Fibroblast of lung (primary cell): ENCODE data around the gene FH. TPM values are rescaled to one million over a fixed set of nuclear protein-coding genes. Genes with fewer than 3 reads are reported as not detected.
A peak's percentile ranks its signal among the peaks of the same experiment; 100 is the strongest.

Experiments
- DNase-seq, 2 donors: peaks; one replicate each; pipeline versions ENCODE4 v3.0.0 to v3.0.0-alpha.2; 2010; ENCODE audit warnings: low read depth in 2 of 2
- H2AFZ ChIP-seq: 2 replicates; pipeline ENCODE4 v1.5.1; 2012; ENCODE audit warnings: low read length, control low read depth, inconsistent platforms
- H3K27ac ChIP-seq: 2 replicates; pipeline ENCODE4 v1.5.1; 2011; ENCODE audit warnings: low read length, control low read depth; ENCODE audit not compliant: insufficient read depth
- H3K27me3 ChIP-seq: 2 replicates; pipeline ENCODE4 v1.5.1; 2011; ENCODE audit warnings: mild to moderate bottlenecking, low read length; ENCODE audit not compliant: control insufficient read depth, insufficient read depth
- H3K36me3 ChIP-seq: 2 replicates; pipeline ENCODE4 v1.5.1; 2011; ENCODE audit warnings: low read length; ENCODE audit not compliant: control insufficient read depth, insufficient read depth
- H3K4me1 ChIP-seq: 2 replicates; pipeline ENCODE4 v1.5.1; 2011; ENCODE audit warnings: low read length; ENCODE audit not compliant: control insufficient read depth, insufficient read depth; ENCODE audit errors: extremely low read depth
- H3K4me2 ChIP-seq: 2 replicates; pipeline ENCODE4 v1.5.1; 2011; ENCODE audit warnings: low read length, control low read depth; ENCODE audit not compliant: insufficient read depth; ENCODE audit errors: extremely low read depth
- H3K4me3 ChIP-seq, 4 experiments: fragments of 200-600 bp in 1 of 4; sonication (generic) in 1 of 4; replicated peaks in 1 of 4; 2 replicates each; pipeline ENCODE4 v1.5.1; 2011 to 2016; ENCODE audit warnings: low read length in 4 of 4, low read depth in 3 of 4, mild to moderate bottlenecking in 3 of 4, control low read depth in 2 of 4, inconsistent platforms in 1 of 4, mixed read lengths in 1 of 4; ENCODE audit not compliant: insufficient read depth in 1 of 4; ENCODE audit errors: control extremely low read depth in 1 of 4
- H3K79me2 ChIP-seq: 2 replicates; pipeline ENCODE4 v1.5.1; 2012; ENCODE audit warnings: mild to moderate bottlenecking, low read length, inconsistent platforms; ENCODE audit not compliant: control insufficient read depth, insufficient read depth
- H3K9ac ChIP-seq: 2 replicates; pipeline ENCODE4 v1.5.1; 2011; ENCODE audit warnings: mild to moderate bottlenecking, low read length, control low read depth; ENCODE audit not compliant: insufficient read depth
- H3K9me3 ChIP-seq: 2 replicates; pipeline ENCODE4 v1.5.1; 2012; ENCODE audit warnings: low read depth, low read length; ENCODE audit not compliant: control insufficient read depth, insufficient read depth
- H4K20me1 ChIP-seq: 2 replicates; pipeline ENCODE4 v1.5.1; 2011; ENCODE audit warnings: low read length; ENCODE audit not compliant: control insufficient read depth, insufficient read depth; ENCODE audit errors: extremely low read depth
- EZH2 ChIP-seq: IDR thresholded peaks from 2 replicates; pipeline ENCODE4 v1.5.1; 2012; ENCODE audit warnings: low read length, control low read depth, mild to moderate bottlenecking; ENCODE audit errors: missing control alignments
- polyA plus RNA-seq, 2 donors: library from polyadenylated mRNA; depleted of rRNA in 1 of 2; stranded (reverse) in 1 of 2; unstranded in 1 of 2; fragments of >200 nt; gene quantifications; 2 replicates each; pipeline ENCODE4 v1.2.1, GENCODE V29; 2011 to 2012; ENCODE audit warnings: missing spikeins in 1 of 2
- total RNA-seq: library from RNA; depleted of rRNA; stranded (reverse); fragments of >200 nt; gene quantifications from 2 replicates; pipeline ENCODE4 v1.2.1, GENCODE V29; 2014
- TF ChIP-seq, protein P1 (sequence below), 2 donors: IDR thresholded peaks in 1 of 2; conservative IDR thresholded peaks in 1 of 2; 1 replicate in 1 of 2; 2 replicates in 1 of 2; pipeline ENCODE4 v1.5.1; 2011 to 2012; ENCODE audit warnings: low read length in 2 of 2, control low read depth in 1 of 2, inconsistent platforms in 1 of 2, low read depth in 1 of 2, mild to moderate bottlenecking in 1 of 2

FH gene
- total and polyA plus RNA-seq, 2 donors (not counting 1 experiment from before 2014, with no cell fraction given) = 118 TPM

DNA sequence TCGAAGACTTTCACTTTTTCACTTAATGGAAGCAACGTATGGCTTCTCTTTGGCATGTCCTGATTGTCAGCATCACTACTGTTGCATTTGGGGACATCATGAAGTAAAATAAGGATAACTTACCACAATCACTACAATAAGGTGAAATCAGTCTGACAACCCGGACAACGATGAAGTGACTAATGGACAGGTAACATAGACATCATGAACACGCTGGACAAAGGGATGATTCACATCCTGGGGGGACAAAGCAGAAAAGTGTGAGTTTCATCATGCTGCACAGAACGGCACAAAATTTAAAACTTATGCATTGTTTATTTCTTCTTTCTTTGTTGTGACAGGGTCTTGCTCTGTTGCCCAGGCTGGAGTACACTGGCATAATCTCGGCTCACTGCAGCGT, 53.9 kb downstream of the FH start:
- no peak for DNase-seq
- Histone ChIP-seq H3K9me3 (no peaks in the 10 kb centered on the region), H3K27me3 (no peaks in the 10 kb centered on the region), H2AFZ (no peak overlapping the region), H3K4me1 (peaks cover 2% of the 10 kb centered on the region), H3K4me3 (no peak overlapping the region), H4K20me1 (no peaks in the 10 kb centered on the region), H3K79me2 (no peaks in the 10 kb centered on the region), H3K36me3 (no peaks in the 10 kb centered on the region), H3K27ac (no peak overlapping the region), H3K9ac (no peak overlapping the region), H3K4me2 (no peak overlapping the region)
- TF ChIP-seq EZH2 = no peak
- TF ChIP-seq, protein P1, sequence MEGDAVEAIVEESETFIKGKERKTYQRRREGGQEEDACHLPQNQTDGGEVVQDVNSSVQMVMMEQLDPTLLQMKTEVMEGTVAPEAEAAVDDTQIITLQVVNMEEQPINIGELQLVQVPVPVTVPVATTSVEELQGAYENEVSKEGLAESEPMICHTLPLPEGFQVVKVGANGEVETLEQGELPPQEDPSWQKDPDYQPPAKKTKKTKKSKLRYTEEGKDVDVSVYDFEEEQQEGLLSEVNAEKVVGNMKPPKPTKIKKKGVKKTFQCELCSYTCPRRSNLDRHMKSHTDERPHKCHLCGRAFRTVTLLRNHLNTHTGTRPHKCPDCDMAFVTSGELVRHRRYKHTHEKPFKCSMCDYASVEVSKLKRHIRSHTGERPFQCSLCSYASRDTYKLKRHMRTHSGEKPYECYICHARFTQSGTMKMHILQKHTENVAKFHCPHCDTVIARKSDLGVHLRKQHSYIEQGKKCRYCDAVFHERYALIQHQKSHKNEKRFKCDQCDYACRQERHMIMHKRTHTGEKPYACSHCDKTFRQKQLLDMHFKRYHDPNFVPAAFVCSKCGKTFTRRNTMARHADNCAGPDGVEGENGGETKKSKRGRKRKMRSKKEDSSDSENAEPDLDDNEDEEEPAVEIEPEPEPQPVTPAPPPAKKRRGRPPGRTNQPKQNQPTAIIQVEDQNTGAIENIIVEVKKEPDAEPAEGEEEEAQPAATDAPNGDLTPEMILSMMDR (conservative IDR thresholded peaks at IDR 0.05 in 1 of 2, IDR thresholded peaks at IDR 0.05 in 1 of 2; ENCODE audit: low read depth in 1 of 2, low read length in 2 of 2) = no peak

DNA sequence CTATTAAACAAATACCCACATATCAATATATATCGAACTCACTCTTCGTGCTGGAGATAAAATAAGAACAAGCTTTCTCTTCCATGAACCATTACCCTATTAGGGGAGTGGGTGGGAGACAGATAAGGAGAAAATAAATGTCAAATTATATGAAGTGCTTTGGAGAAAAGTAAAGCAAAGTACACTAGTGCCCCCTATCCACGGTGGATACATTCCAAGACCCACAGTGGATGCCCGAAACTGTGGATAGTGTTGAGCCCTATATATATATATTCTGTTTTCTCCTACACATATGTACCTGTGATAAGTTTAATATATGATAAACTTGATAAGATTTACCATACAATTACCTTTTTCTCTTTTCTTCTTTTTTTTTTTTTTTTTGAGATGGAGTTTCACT, 54.6 kb downstream of the FH start:
- Histone ChIP-seq H4K20me1 (no peaks in the 10 kb centered on the region), H3K9me3 (no peaks in the 10 kb centered on the region), H2AFZ (no peak overlapping the region), H3K36me3 (no peaks in the 10 kb centered on the region), H3K79me2 (no peaks in the 10 kb centered on the region), H3K4me2 (no peak overlapping the region), H3K27me3 (no peaks in the 10 kb centered on the region), H3K27ac (no peak overlapping the region), H3K9ac (no peak overlapping the region), H3K4me1 (no peaks in the 10 kb centered on the region), H3K4me3 (no peak overlapping the region)
- TF ChIP-seq, protein P1 (conservative IDR thresholded peaks at IDR 0.05 in 1 of 2, IDR thresholded peaks at IDR 0.05 in 1 of 2; ENCODE audit: low read depth in 1 of 2, low read length in 2 of 2) = no peak
- no peak for TF ChIP-seq EZH2
- DNase-seq = no peak

DNA sequence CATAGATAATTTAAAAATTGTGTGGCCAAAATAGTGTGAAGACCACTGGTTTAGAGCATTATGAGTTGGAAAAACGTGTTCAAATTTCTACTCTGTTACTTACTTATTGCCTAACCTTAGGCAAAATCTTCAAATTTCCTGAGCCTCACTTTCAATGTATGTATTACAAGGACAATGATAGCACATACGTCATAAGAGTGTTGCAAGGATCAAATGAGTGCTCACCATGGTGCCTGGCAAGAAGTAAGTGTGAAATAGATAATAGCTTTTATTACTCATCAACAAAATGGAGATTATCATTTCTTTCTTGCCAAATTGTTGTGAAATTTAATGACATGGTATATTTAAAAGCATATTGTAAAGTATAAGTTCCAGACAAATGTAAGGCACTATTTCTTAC, 57.2 kb downstream of the FH start:
- Histone ChIP-seq H3K9ac (no peak overlapping the region), H4K20me1 (no peaks in the 10 kb centered on the region), H3K4me3 (no peak overlapping the region), H2AFZ (no peak overlapping the region), H3K9me3 (no peaks in the 10 kb centered on the region), H3K27me3 (no peaks in the 10 kb centered on the region), H3K4me1 (no peaks in the 10 kb centered on the region), H3K27ac (no peak overlapping the region), H3K4me2 (no peak overlapping the region), H3K79me2 (no peaks in the 10 kb centered on the region), H3K36me3 (no peaks in the 10 kb centered on the region)
- DNase-seq = peak in 1 of 2 donors; percentile 58
- TF ChIP-seq, protein P1 (conservative IDR thresholded peaks at IDR 0.05 in 1 of 2, IDR thresholded peaks at IDR 0.05 in 1 of 2; ENCODE audit: low read depth in 1 of 2, low read length in 2 of 2) = no peak
- no peak for TF ChIP-seq EZH2
